Osteocyte (in vitro differentiated cells): Measurements from ENCODE around the gene ATP1B3. TPM values are rescaled to one million over a fixed set of nuclear protein-coding genes. Genes with fewer than 3 reads are reported as not detected.
A peak's percentile ranks its signal among the peaks of the same experiment; 100 is the strongest.

Experiments
- DNase-seq: peaks from one replicate; pipeline ENCODE4 v3.0.0; 2021; ENCODE audit warnings: mixed read lengths; ENCODE audit not compliant: unreplicated experiment; ENCODE audit errors: extremely low spot score
- H3K27ac Mint-ChIP-seq: one replicate; pipeline ENCODE4 v1.8.0; 2021; ENCODE audit warnings: mild to moderate bottlenecking, mixed read lengths; ENCODE audit not compliant: unreplicated experiment
- H3K27me3 Mint-ChIP-seq: one replicate; pipeline ENCODE4 v1.8.0; 2021; ENCODE audit warnings: mixed read lengths; ENCODE audit not compliant: unreplicated experiment
- H3K36me3 Mint-ChIP-seq: one replicate; pipeline ENCODE4 v1.8.0; 2021; ENCODE audit warnings: mixed read lengths; ENCODE audit not compliant: unreplicated experiment
- H3K4me1 Mint-ChIP-seq: one replicate; pipeline ENCODE4 v1.8.0; 2021; ENCODE audit warnings: mixed read lengths; ENCODE audit not compliant: unreplicated experiment
- H3K4me3 Mint-ChIP-seq: one replicate; pipeline ENCODE4 v1.8.0; 2021; ENCODE audit warnings: mild to moderate bottlenecking, moderate library complexity, mixed read lengths; ENCODE audit not compliant: unreplicated experiment
- H3K9me3 Mint-ChIP-seq: one replicate; pipeline ENCODE4 v1.8.0; 2021; ENCODE audit warnings: mixed read lengths; ENCODE audit not compliant: unreplicated experiment
- CTCF ChIP-seq: fragments of 200-600 bp; sonication (generic); IDR thresholded peaks from 2 replicates; pipeline ENCODE4 v1.5.0; 2021; ENCODE audit warnings: antibody characterized with exemption, mild to moderate bottlenecking, moderate library complexity
- long read RNA-seq: library from polyadenylated mRNA; unstranded; transcript quantifications from one replicate; pipeline ENCODE4 v2.0.0, GENCODE V29; 2021
- total RNA-seq: library from RNA; stranded (reverse); gene quantifications from 2 replicates; pipeline ENCODE4 v1.2.1, GENCODE V29; 2021

Gene ATP1B3
- 139 and 152 TPM in 2 replicates for total RNA-seq
- long read RNA-seq, transcript ATP1B3-201 (7 exons, 1,811 nt) = major isoform, 1,943 of 2,030 reads
- long read RNA-seq, partial matches to known transcripts = 15 of 2,030 reads
- long read RNA-seq, other reads (novel, unspliced or antisense) = 69 of 2,030 reads

- H3K9me3 Mint-ChIP-seq = no peaks in the 10 kb centered on the region
- TF ChIP-seq CTCF = no peak
These were observed at the start of gene ATP1B3 for GRCh38 chr3:141876381-141876890. ATP1B3 (plus strand) TSS chr3:141876643; CDS start chr3:141876802, 159 bp downstream.

GRCh38 chr3:141828487-141828886 is 48.0 kb upstream of the ATP1B3 start:
- TF ChIP-seq CTCF = no peak
- H3K4me1 Mint-ChIP-seq = peaks cover 4% of the 10 kb centered on the region

More at GRCh38 chr3:141876381-141876890, at the start of gene ATP1B3:
- Mint-ChIP-seq H3K36me3 (no peaks in the 10 kb centered on the region), H3K27ac (peak within 1 kb of the TSS; percentile 96), H3K4me3 (peak within 1 kb of the TSS; percentile 89), H3K4me1 (peaks cover 39% of the 10 kb centered on the region), H3K27me3 (no peaks in the 10 kb centered on the region)
- peak; percentile 93 for DNase-seq

GRCh38 chr3:141828890-141829289 is 47.6 kb upstream of the ATP1B3 start:
- no peak for DNase-seq
- H3K9me3 Mint-ChIP-seq = no peaks in the 10 kb centered on the region
- no peak for TF ChIP-seq CTCF
- H3K27me3 Mint-ChIP-seq = peaks cover 18% of the 10 kb centered on the region
- H3K27ac Mint-ChIP-seq = no peak overlapping the region
- no peak overlapping the region for H3K4me3 Mint-ChIP-seq
- peaks cover 4% of the 10 kb centered on the region for H3K4me1 Mint-ChIP-seq
- H3K36me3 Mint-ChIP-seq = no peaks in the 10 kb centered on the region

More at GRCh38 chr3:141828487-141828886, 48.0 kb upstream of the ATP1B3 start:
- Mint-ChIP-seq H3K27ac (no peak overlapping the region), H3K9me3 (no peaks in the 10 kb centered on the region), H3K27me3 (peaks cover 18% of the 10 kb centered on the region), H3K4me3 (no peak overlapping the region), H3K36me3 (no peaks in the 10 kb centered on the region)
- DNase-seq = no peak

GRCh38 chr3:141830508-141830907 is 45.9 kb upstream of the ATP1B3 start:
- peaks cover 18% of the 10 kb centered on the region for H3K27me3 Mint-ChIP-seq
- no peak overlapping the region for H3K4me3 Mint-ChIP-seq
- H3K27ac Mint-ChIP-seq = no peak overlapping the region
- H3K36me3 Mint-ChIP-seq = no peaks in the 10 kb centered on the region
- peaks cover 4% of the 10 kb centered on the region for H3K4me1 Mint-ChIP-seq
- DNase-seq = no peak
- TF ChIP-seq CTCF = no peak
- no peaks in the 10 kb centered on the region for H3K9me3 Mint-ChIP-seq

- peaks cover 18% of the 10 kb centered on the region for H3K27me3 Mint-ChIP-seq
- H3K4me1 Mint-ChIP-seq = no peaks in the 10 kb centered on the region
- no peak for TF ChIP-seq CTCF
- DNase-seq = no peak
- H3K36me3 Mint-ChIP-seq = no peaks in the 10 kb centered on the region
- H3K9me3 Mint-ChIP-seq = no peaks in the 10 kb centered on the region
- no peak overlapping the region for H3K27ac Mint-ChIP-seq
- H3K4me3 Mint-ChIP-seq = no peak overlapping the region
These were observed 42.2 kb upstream of the ATP1B3 start for GRCh38 chr3:141834292-141834691.
